ENCODE results near the gene CERT1.

The CERT1 gene

GRCh38 chr5:75551471-75551870, 40.0 kb upstream of the CERT1 start:
- in situ Hi-C loops (cut with MboI; ENCODE audit: low pct_unique_long_range_greater_than_20kb, low sequenced_read_pairs, unreplicated experiment) = no loop called here
- TF ChIP-seq, protein P1, sequence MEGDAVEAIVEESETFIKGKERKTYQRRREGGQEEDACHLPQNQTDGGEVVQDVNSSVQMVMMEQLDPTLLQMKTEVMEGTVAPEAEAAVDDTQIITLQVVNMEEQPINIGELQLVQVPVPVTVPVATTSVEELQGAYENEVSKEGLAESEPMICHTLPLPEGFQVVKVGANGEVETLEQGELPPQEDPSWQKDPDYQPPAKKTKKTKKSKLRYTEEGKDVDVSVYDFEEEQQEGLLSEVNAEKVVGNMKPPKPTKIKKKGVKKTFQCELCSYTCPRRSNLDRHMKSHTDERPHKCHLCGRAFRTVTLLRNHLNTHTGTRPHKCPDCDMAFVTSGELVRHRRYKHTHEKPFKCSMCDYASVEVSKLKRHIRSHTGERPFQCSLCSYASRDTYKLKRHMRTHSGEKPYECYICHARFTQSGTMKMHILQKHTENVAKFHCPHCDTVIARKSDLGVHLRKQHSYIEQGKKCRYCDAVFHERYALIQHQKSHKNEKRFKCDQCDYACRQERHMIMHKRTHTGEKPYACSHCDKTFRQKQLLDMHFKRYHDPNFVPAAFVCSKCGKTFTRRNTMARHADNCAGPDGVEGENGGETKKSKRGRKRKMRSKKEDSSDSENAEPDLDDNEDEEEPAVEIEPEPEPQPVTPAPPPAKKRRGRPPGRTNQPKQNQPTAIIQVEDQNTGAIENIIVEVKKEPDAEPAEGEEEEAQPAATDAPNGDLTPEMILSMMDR (IDR thresholded peaks at IDR 0.05; ENCODE audit: extremely low read depth, insufficient read depth, missing control alignments) = no peak
- DNase-seq (ENCODE audit: low spot score) = no peak

- in situ Hi-C loops (cut with MboI; ENCODE audit: low pct_unique_long_range_greater_than_20kb, low sequenced_read_pairs, unreplicated experiment) = no loop called here
- DNase-seq (ENCODE audit: low spot score) = no peak
- TF ChIP-seq, protein P1 (IDR thresholded peaks at IDR 0.05; ENCODE audit: extremely low read depth, insufficient read depth, missing control alignments) = no peak
Measured at GRCh38 chr5:75550597-75550996, 39.2 kb upstream of the CERT1 start.

DNA sequence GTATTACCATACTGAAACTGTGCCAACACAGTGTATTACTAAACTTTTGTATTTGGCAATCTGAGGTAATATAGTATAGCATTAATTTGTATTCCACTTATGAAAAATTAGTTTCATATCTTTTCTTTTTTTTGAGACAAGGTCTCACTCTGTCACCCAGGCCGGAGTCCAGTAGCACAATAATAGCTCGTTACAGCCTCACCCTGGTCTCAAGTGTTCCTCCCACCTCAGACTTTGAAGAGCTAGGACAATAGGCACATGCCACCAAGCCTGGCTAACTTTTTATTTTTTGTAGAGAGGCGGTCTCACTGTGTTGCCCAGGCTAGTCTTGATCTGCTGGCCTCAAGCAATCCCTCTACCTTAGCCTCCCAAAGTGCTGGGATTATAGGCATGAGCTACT, 36.4 kb upstream of the CERT1 start:
- in situ Hi-C loops (cut with MboI; ENCODE audit: low pct_unique_long_range_greater_than_20kb, low sequenced_read_pairs, unreplicated experiment) = no loop called here
- DNase-seq (ENCODE audit: low spot score) = no peak
- TF ChIP-seq, protein P1 (IDR thresholded peaks at IDR 0.05; ENCODE audit: extremely low read depth, insufficient read depth, missing control alignments) = no peak

DNA sequence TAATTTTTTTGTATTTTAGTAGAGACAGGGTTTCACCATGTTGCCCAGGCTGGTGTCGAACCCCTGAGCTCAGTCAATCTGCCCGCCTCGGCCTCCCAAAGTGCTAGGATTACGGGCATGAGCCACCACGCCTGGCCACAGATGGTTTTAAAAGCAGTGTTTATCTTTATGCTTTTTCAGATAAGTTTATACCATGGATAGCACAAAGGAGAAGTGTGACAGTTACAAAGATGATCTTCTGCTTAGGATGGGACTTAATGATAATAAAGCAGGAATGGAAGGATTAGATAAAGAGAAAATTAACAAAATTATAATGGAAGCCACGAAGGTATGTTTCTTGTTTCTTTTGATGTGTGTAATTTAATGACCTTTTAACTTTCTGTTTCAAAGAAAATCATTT, 35.4 kb upstream of the CERT1 start:
- in situ Hi-C loops (cut with MboI; ENCODE audit: low pct_unique_long_range_greater_than_20kb, low sequenced_read_pairs, unreplicated experiment) = no loop called here
- TF ChIP-seq, protein P1 (IDR thresholded peaks at IDR 0.05; ENCODE audit: extremely low read depth, insufficient read depth, missing control alignments) = no peak
- DNase-seq (ENCODE audit: low spot score) = no peak

GRCh38 chr5:75545131-75545530, 33.7 kb upstream of the CERT1 start:
- TF ChIP-seq, protein P1 (IDR thresholded peaks at IDR 0.05; ENCODE audit: extremely low read depth, insufficient read depth, missing control alignments) = no peak
- in situ Hi-C loops (cut with MboI; ENCODE audit: low pct_unique_long_range_greater_than_20kb, low sequenced_read_pairs, unreplicated experiment) = no loop called here
- no peak for DNase-seq (ENCODE audit: low spot score)

DNA sequence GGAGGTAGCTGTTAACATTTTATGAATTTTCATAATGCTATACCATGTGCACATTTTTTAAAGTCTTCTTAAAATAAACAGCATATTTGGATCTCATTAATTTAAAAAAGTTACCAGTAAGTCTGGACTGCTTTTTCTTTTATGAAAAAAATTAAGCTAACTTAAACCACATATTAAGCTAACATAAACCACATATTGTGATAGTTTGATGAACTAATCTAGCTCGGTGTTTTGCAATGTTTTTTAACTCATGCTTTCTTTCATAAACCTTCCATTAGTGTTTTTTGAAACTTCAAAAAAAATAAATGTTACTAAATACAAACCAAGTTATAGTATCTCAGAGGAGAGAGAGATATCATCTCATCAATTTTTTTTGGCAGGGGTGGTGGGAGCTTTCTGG, 26.8 kb upstream of the CERT1 start:
- TF ChIP-seq, protein P1 (IDR thresholded peaks at IDR 0.05; ENCODE audit: extremely low read depth, insufficient read depth, missing control alignments) = no peak
- DNase-seq (ENCODE audit: low spot score) = no peak
- in situ Hi-C loops (cut with MboI; ENCODE audit: low pct_unique_long_range_greater_than_20kb, low sequenced_read_pairs, unreplicated experiment) = no loop called here

Data from GM13977 (cell line).